SK-N-SH (cell line): ENCODE measurements around the gene IDH2. TPM values are rescaled to one million over a fixed set of nuclear protein-coding genes. Genes with fewer than 3 reads are reported as not detected.

ENCODE experiments used
- CTCF ChIA-PET: fragments of 300-600, 350-600 bp; formaldehyde crosslinking; extraction: SDS; loops from one replicate; lab custom pipeline; 2021; lab: Yijun Ruan, JAX
- POLR2A ChIA-PET: fragments of 350-600 bp; sonication (Branson Sonifier 250); formaldehyde crosslinking; extraction: SDS; loops from one replicate; lab custom pipeline; 2020; ENCODE audit warnings: antibody characterized with exemption, inconsistent platforms; lab: Yijun Ruan, JAX
- DNase-seq: peaks from one replicate; pipeline ENCODE4 v3.0.0; 2012
- H2AFZ ChIP-seq: fragments of 200-600 bp; sonication (generic); 2 replicates; pipeline ENCODE4 v1.8.1; 2016; ENCODE audit warnings: antibody characterized with exemption, mild to moderate bottlenecking, low read depth
- H3F3A ChIP-seq: fragments of 200-600 bp; sonication (generic); replicated peaks from 2 replicates; pipeline ENCODE3; 2016; ENCODE audit warnings: antibody characterized with exemption, mild to moderate bottlenecking; ENCODE audit not compliant: insufficient read depth
- H3K27ac ChIP-seq, 2 experiments: fragments of 200-500 bp in 1 of 2; fragments of 200-600 bp in 1 of 2; sonication (Bioruptor generic) in 1 of 2; sonication (generic), shearing (Covaris generic) in 1 of 2; 2 replicates each; pipeline versions ENCODE4 v1.5.1 to v1.6.1; 2014 to 2016; ENCODE audit warnings: low read depth in 2 of 2, inconsistent platforms in 1 of 2, low read length in 1 of 2, mild to moderate bottlenecking in 1 of 2, mixed read lengths in 1 of 2
- H3K27me3 ChIP-seq: fragments of 200-600 bp; sonication (generic), shearing (Covaris generic); 2 replicates; pipeline ENCODE4 v1.6.1; 2016; ENCODE audit warnings: mixed run types; ENCODE audit not compliant: insufficient read depth
- H3K36me3 ChIP-seq, 2 experiments: fragments of 200-500 bp in 1 of 2; fragments of 200-600 bp in 1 of 2; sonication (Bioruptor generic) in 1 of 2; sonication (generic) in 1 of 2; replicated peaks in 1 of 2; 2 replicates each; pipeline versions ENCODE3 to v1.5.1; 2014 to 2016; ENCODE audit warnings: low read length in 1 of 2, mild to moderate bottlenecking in 1 of 2; ENCODE audit not compliant: insufficient read depth in 2 of 2, control insufficient read depth in 1 of 2
- H3K4me1 ChIP-seq, 2 experiments: fragments of 200-500 bp in 1 of 2; fragments of 200-600 bp in 1 of 2; sonication (Bioruptor generic) in 1 of 2; sonication (generic), shearing (Covaris generic) in 1 of 2; 2 replicates each; pipeline versions ENCODE4 v1.5.1 to v1.6.1; 2014 to 2016; ENCODE audit warnings: low read depth in 1 of 2, low read length in 1 of 2, mixed run types in 1 of 2; ENCODE audit not compliant: insufficient read depth in 2 of 2, control insufficient read depth in 1 of 2
- H3K4me2 ChIP-seq: fragments of 200-600 bp; sonication (generic), shearing (Covaris generic); 2 replicates; pipeline ENCODE4 v1.6.1; 2017; ENCODE audit warnings: mixed run types
- H3K4me3 ChIP-seq, 2 experiments: fragments of 200-500 bp in 1 of 2; fragments of 200-600 bp in 1 of 2; sonication (Bioruptor generic) in 1 of 2; sonication (generic), shearing (Covaris generic) in 1 of 2; 2 replicates each; pipeline versions ENCODE4 v1.5.1 to v1.8.1; 2014 to 2016; ENCODE audit warnings: low read depth in 2 of 2, inconsistent platforms in 1 of 2, low read length in 1 of 2, mild to moderate bottlenecking in 1 of 2, mixed read lengths in 1 of 2, moderate library complexity in 1 of 2
- H3K79me2 ChIP-seq: fragments of 200-600 bp; sonication (generic); 2 replicates; pipeline ENCODE4 v1.8.1; 2017; ENCODE audit warnings: mild to moderate bottlenecking; ENCODE audit not compliant: insufficient read depth
- H3K9ac ChIP-seq: fragments of 200-600 bp; sonication (generic); 2 replicates; pipeline ENCODE4 v1.6.1; 2017; ENCODE audit warnings: mixed run types
- H3K9me2 ChIP-seq: fragments of 200-600 bp; sonication (generic); 2 replicates; pipeline ENCODE4 v1.6.1; 2017; ENCODE audit warnings: mixed run types
- H3K9me3 ChIP-seq: fragments of 200-600 bp; sonication (generic); 2 replicates; pipeline ENCODE4 v1.6.1; 2017; ENCODE audit warnings: mixed run types, mild to moderate bottlenecking, moderate library complexity
- H4K20me1 ChIP-seq: fragments of 200-600 bp; sonication (generic); 2 replicates; pipeline ENCODE4 v1.6.1; 2017; ENCODE audit warnings: mild to moderate bottlenecking, mixed run types; ENCODE audit not compliant: insufficient read depth
- EP300 ChIP-seq, 2 experiments: IDR thresholded peaks; 2 replicates each; pipeline versions ENCODE4 v1.4.0 to v1.6.1; 2012; ENCODE audit warnings: borderline replicate concordance in 1 of 2, low read depth in 1 of 2, low read length in 1 of 2
- EZH2phosphoT487 ChIP-seq: fragments of 200-600 bp; sonication (generic); IDR thresholded peaks from 2 replicates; pipeline ENCODE4 v1.6.1; 2017; ENCODE audit warnings: low read depth, mixed run types, mild to moderate bottlenecking, antibody characterized with exemption, moderate library complexity, borderline replicate concordance
- MEF2A ChIP-seq: IDR thresholded peaks from 2 replicates; pipeline ENCODE4 v1.4.0; 2012; ENCODE audit warnings: low read depth, borderline replicate concordance
- NFIC ChIP-seq: IDR thresholded peaks from 2 replicates; pipeline ENCODE4 v1.4.0; 2012; ENCODE audit warnings: borderline replicate concordance
- NRF1 ChIP-seq: IDR thresholded peaks from 2 replicates; pipeline ENCODE4 v1.6.1; 2012; ENCODE audit warnings: low read depth, mild to moderate bottlenecking, low read length
- SMC3 ChIP-seq: IDR thresholded peaks from 2 replicates; pipeline ENCODE4 v1.6.1; 2012; ENCODE audit warnings: low read depth, low read length, improper control_type of control experiment
- TEAD4 ChIP-seq: IDR thresholded peaks from 2 replicates; pipeline ENCODE4 v1.4.0; 2012; ENCODE audit warnings: mild to moderate bottlenecking, borderline replicate concordance; ENCODE audit not compliant: insufficient read depth
- WGBS: methylation state at CpG from one replicate; pipeline ENCODE4 v1.1.6; 2017; ENCODE audit warnings: low lambda C conversion rate; 5-methylcytosine and 5-hydroxymethylcytosine counted together
- polyA plus RNA-seq, 3 experiments: library from polyadenylated mRNA; depleted of rRNA; stranded (reverse); fragments of >200 nt; gene quantifications; 2 replicates each; pipeline ENCODE4 v1.2.3, GENCODE V29; 2012
- TF ChIP-seq, protein P1 (sequence below): fragments of 200-600 bp; sonication (generic); IDR thresholded peaks from 2 replicates; pipeline ENCODE4 v1.6.1; 2017; ENCODE audit warnings: antibody characterized with exemption, mild to moderate bottlenecking, moderate library complexity
- TF ChIP-seq, protein P2 (sequence below): IDR thresholded peaks from 2 replicates; pipeline ENCODE4 v1.4.0; 2012; ENCODE audit warnings: low read depth
- TF ChIP-seq, protein P3 (sequence below): IDR thresholded peaks from 2 replicates; pipeline ENCODE4 v1.6.1; 2012; ENCODE audit warnings: mild to moderate bottlenecking, low read depth, low read length, moderate library complexity
- TF ChIP-seq, protein P4 (sequence below): fragments of 150-350 bp; IDR thresholded peaks from 2 replicates; pipeline ENCODE4 v1.6.1; 2016; ENCODE audit warnings: mild to moderate bottlenecking, low read depth, low read length

IDH2 gene
- polyA plus RNA-seq, 1 of the 3 experiments (the other 2 are of a cell fraction), result 25.2 TPM

DNA sequence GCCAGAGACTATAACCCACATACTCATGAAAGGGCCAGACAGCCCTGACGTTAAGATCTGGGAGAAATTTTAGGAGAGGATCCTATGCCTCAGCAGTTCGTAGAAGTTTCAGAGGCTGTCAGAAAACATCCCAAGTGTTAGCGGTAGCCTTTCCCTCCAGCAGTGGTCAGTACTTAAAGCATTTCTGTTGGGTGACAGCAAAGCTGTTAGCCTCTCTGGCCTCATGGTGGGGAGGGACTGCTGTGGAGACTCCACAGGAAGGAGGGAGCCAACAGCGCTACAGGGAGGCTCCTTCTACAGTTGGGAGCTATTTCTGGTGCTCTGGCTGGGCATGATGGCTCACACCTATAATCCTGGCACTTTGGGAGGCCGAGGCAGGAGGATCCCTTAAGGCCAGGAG is 27.4 kb downstream of the IDH2 start:
- TF ChIP-seq NFIC, result no peak
- TF ChIP-seq MEF2A, result no peak
- TF ChIP-seq, protein P1, sequence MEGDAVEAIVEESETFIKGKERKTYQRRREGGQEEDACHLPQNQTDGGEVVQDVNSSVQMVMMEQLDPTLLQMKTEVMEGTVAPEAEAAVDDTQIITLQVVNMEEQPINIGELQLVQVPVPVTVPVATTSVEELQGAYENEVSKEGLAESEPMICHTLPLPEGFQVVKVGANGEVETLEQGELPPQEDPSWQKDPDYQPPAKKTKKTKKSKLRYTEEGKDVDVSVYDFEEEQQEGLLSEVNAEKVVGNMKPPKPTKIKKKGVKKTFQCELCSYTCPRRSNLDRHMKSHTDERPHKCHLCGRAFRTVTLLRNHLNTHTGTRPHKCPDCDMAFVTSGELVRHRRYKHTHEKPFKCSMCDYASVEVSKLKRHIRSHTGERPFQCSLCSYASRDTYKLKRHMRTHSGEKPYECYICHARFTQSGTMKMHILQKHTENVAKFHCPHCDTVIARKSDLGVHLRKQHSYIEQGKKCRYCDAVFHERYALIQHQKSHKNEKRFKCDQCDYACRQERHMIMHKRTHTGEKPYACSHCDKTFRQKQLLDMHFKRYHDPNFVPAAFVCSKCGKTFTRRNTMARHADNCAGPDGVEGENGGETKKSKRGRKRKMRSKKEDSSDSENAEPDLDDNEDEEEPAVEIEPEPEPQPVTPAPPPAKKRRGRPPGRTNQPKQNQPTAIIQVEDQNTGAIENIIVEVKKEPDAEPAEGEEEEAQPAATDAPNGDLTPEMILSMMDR, result no peak
- TF ChIP-seq NRF1, result no peak
- no peak for TF ChIP-seq EP300 (IDR thresholded peaks at IDR 0.05; ENCODE audit: borderline replicate concordance in 1 of 2, low read depth in 1 of 2, low read length in 1 of 2)
- TF ChIP-seq, protein P2, sequence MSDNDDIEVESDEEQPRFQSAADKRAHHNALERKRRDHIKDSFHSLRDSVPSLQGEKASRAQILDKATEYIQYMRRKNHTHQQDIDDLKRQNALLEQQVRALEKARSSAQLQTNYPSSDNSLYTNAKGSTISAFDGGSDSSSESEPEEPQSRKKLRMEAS, result no peak
- TF ChIP-seq TEAD4, result no peak
- TF ChIP-seq, protein P3, sequence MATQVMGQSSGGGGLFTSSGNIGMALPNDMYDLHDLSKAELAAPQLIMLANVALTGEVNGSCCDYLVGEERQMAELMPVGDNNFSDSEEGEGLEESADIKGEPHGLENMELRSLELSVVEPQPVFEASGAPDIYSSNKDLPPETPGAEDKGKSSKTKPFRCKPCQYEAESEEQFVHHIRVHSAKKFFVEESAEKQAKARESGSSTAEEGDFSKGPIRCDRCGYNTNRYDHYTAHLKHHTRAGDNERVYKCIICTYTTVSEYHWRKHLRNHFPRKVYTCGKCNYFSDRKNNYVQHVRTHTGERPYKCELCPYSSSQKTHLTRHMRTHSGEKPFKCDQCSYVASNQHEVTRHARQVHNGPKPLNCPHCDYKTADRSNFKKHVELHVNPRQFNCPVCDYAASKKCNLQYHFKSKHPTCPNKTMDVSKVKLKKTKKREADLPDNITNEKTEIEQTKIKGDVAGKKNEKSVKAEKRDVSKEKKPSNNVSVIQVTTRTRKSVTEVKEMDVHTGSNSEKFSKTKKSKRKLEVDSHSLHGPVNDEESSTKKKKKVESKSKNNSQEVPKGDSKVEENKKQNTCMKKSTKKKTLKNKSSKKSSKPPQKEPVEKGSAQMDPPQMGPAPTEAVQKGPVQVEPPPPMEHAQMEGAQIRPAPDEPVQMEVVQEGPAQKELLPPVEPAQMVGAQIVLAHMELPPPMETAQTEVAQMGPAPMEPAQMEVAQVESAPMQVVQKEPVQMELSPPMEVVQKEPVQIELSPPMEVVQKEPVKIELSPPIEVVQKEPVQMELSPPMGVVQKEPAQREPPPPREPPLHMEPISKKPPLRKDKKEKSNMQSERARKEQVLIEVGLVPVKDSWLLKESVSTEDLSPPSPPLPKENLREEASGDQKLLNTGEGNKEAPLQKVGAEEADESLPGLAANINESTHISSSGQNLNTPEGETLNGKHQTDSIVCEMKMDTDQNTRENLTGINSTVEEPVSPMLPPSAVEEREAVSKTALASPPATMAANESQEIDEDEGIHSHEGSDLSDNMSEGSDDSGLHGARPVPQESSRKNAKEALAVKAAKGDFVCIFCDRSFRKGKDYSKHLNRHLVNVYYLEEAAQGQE, result no peak
- TF ChIP-seq, protein P4, sequence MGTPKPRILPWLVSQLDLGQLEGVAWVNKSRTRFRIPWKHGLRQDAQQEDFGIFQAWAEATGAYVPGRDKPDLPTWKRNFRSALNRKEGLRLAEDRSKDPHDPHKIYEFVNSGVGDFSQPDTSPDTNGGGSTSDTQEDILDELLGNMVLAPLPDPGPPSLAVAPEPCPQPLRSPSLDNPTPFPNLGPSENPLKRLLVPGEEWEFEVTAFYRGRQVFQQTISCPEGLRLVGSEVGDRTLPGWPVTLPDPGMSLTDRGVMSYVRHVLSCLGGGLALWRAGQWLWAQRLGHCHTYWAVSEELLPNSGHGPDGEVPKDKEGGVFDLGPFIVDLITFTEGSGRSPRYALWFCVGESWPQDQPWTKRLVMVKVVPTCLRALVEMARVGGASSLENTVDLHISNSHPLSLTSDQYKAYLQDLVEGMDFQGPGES, result no peak
- TF ChIP-seq EZH2phosphoT487, result no peak
- no peak for TF ChIP-seq SMC3
- TF ChIP-seq, all 33 proteins: peak for 0
- WGBS, result 91% methylated on average over 4 of the region's 5 CpGs

More for the DNA sequence above, 27.4 kb downstream of the IDH2 start:
- no peak overlapping the region for H3K9ac ChIP-seq
- H3K27ac ChIP-seq, result no peak overlapping the region
- CTCF ChIA-PET, result interaction anchor here (1.0 to 3.4 kb wide), 4 partner anchors 11 to 335 kb away, joined by 3 to 12 read pairs (median 8); no protein-coding TSS in a partner anchor
- no peak for DNase-seq
- H2AFZ ChIP-seq, result no peak overlapping the region
- H3F3A ChIP-seq, result no peaks in the 10 kb centered on the region
- H3K4me3 ChIP-seq, result no peak overlapping the region
- no peaks in the 10 kb centered on the region; a peak in 1 of 4 replicates for H3K4me1 ChIP-seq
- no peaks in the 10 kb centered on the region for H3K79me2 ChIP-seq
- no peak overlapping the region for H3K4me2 ChIP-seq
- POLR2A ChIA-PET, result interaction anchor here (1.3 kb wide), 1 partner anchor 9 kb away, joined by 5 read pairs; no protein-coding TSS in a partner anchor
- no peaks in the 10 kb centered on the region for H3K27me3 ChIP-seq
- peaks cover 4 to 5% of the 10 kb centered on the region in 2 experiments for H3K36me3 ChIP-seq
- no peaks in the 10 kb centered on the region for H3K9me3 ChIP-seq
- H3K9me2 ChIP-seq, result no peaks in the 10 kb centered on the region
- H4K20me1 ChIP-seq, result no peaks in the 10 kb centered on the region
